IPS DF 19.7 (cell line): ENCODE data around the gene JUN.

Experiments used
- DNase-seq: peaks from one replicate; pipeline ENCODE4 v3.0.0-alpha.2; 2013; ENCODE audit warnings: low read depth, low spot score

Gene JUN

DNA sequence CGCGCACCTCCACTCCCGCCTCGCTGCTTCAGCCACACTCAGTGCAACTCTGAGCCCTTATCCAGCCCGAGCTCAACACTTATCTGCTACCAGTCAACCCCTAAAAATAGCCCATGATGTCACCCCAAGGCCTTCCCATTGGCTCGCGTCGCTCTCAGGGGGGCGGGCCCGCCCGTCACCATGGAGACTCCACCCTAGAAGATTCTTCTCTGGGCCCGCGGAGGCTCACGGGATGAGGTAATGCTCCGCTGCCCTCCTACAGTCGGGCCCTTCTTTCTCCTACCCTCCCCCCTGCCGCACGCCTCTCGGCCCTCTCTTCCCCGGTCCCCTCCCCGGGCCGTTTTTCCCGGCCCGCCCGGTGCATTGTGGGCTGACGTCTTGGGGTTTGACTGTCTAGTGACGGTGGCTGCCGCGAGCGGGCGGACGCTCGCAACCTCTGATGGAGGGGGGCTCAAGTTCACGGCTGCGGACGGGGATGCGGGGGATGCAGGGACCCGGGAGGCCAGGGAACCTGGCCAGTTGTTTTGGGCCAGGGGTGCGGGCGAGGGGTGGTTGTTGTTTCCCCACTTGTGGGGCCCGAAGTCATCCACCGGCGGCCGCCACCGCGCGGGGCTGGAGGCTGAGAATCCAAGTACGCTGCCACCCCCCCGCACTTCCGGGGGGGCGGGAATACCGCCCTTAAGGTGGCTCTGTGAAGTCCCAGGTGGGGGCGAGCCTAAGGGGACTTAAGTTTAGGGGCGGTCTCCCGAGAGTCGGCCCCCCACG lies at the start of gene JUN:
Gene JUN (minus strand): TSS at position 55 of the 765 bp plus-strand sequence. CDS start 977 bp downstream, outside the sequence.
- DNase-seq, result peak; percentile 90

DNA sequence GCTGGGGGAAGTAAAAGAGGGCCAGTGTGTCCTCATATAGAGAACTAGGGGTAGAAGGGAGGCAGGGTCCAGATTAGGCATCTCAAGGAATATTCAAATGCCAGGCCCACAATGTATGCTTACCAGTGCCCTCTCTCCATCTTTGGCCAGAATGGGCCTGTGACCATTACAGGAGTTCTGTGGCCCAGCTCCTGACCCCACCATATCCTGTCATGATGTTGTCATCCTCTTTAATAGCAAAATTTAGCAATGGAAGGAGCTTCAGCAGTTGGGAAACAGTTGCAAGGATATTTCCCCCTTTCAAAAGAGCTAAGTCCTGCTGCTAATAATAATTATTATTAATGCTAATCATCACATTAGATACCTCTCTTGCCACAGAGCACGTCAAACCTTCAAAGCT lies 49.3 kb upstream of the JUN start:
- no peak for DNase-seq

DNA sequence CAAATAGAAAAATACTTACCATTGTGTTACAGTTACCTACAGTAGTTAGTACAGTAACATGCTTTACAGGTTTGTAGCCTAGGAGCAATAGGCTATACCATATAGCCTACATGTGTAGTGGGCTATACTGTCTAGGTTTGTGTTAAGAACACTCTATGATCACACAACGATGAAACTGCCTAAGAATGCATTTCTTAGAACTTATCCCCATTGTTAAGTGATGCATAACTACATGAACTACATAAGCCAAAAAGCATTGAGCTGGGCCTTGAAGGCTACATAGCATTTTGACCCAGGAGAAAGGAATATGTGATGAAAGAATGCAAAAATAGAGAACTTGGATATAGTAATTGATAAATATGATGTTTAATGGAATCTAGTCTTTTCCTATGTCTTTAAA lies 46.4 kb upstream of the JUN start:
- no peak for DNase-seq

DNA sequence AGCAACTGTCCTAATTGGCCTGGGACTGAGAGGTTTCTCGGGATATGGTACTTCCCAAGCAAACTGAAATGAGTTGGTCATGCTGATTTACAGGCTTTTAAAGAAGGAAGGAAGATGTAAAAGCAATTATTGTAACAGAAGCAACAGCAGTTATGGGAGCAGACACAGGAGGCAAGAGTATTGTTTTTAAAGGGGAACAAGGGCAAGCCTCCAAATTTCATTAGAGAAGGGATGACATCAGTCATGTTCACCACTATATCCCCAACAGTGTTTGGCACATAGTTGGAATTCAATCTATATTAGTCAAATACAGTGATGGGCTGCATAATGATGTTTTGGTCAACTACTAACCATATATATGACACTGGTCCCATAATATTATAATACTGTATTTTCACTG lies 46.0 kb upstream of the JUN start:
- DNase-seq, result no peak

DNA sequence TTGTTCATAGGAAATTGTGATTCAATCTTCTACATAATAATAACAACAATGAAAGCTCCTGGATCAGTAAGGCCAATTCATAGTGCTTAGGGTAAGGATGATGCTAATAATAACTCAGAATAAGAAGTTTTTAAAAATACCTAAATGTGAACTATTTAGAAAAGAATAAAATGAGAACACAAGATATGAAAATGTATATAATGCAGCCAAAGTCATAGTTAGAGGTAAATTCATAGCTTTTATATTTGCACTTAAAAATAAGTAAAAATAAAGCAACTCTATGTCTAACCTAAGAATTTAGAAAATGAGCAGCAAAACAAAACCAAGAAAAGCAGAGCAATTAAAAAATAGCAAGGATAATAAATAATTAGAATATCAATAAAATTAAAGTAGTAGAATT lies 43.5 kb upstream of the JUN start:
- no peak for DNase-seq

DNA sequence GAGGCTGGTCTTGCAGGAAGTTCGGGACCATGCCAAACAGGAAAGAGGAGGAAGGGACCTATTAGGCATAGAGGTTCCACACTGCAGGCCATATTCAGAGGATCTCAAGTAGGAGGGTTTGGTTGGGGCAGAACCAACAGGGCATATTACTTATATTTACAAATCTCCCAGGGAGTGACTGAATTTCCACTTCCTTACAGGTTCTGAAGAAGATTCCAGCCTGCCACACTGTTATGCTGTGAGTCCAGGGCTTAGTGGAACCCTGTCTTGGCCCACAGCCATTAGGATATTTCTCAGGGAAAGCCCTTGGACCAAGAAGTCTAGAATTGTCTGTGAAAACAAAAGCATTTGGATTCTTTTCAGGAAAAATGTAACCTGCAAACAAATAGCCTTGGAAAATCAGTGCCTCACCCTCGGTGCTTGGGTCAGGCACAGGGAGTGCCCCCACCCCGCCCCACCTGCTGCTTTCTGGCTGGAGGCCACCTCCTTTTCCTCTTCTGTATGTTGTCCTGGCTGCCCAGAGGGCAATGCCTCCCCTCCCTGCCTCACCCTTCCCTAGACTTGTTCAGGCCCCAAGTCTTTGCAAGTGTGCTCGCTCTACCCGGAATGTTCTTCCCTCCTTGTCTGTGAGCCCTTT lies 41.0 kb upstream of the JUN start:
- DNase-seq, result no peak

DNA sequence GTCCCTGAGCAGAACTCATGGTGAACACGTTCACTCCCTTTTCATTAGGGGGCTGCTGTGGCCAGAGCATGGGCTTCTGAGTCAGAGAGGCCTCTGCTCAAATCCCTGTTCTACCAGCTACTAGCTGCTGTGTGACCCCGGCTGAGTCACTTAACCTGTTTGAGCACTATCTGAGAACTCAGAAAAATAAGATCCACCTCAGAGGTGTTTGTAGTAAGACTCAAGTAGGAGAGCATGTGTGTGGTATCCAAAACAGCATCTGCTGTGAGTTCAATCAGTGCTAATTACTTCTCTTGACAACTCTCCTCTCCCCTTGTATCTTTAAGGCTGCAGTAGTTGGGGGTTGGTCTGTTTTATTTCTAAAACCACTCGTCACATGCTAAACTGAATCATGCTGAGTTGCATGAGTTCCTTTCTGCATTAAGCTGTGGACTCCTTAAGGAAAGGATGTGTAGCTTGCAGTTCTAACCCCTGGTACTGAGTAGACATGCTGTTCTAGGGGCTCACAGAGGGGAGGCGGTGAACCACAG lies 39.7 kb upstream of the JUN start:
- no peak for DNase-seq

DNA sequence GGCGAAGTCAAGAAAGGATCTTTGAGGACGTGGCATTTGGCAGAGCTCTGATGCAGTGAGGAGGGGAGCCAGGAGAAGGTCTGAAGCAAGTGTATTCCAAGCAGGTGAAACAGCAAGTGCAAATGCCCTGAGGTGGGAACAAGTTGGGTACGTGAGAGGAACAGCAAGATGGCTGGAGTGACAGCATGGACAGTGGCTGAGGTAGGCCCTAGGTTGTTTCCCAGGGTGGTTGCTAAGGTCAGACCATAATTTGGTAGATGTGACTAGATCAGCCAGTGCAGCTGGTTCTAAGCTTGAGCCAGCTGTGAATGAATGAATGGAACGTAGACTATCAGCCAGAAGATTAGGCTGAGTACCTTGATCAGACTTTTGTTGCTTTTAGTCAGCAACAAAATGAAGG lies 37.5 kb upstream of the JUN start:
- no peak for DNase-seq

DNA sequence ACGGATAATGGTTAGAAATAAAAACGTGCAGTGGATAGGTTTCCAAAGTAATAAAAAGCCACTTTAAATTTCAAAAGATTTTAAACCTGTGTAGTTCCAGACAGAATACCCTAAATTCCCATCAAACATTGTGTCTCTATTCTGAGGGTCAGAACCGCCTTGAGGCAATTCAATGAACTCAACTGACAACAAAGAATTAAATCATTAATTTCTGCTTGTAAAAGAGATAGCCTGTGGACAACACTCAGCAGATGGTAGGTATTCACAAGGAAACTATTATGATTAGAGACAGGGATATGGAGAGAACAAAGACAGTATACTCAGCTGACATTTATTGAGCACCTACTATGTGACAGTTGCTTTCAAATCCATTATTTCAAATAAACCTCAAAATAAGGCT lies 35.1 kb upstream of the JUN start:
- DNase-seq, result no peak

DNA sequence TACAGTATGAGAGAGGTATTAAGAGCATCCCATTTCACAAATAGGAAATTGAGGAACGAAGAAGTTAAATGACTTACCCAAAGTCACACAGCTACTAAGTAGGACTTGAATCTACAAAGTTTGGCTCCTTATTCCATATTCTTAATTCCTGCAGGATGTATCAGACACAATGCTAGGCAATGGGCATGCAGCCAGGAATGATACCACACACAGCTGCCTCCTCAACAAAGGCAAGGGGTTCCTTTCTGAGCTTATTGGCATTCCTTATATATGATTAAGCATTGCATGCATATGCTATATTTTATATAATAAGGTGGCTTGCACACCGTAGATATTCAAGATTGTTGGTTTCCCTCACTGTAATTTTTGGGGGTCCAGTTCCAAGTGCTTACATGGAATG lies 34.2 kb upstream of the JUN start:
- no peak for DNase-seq

DNA sequence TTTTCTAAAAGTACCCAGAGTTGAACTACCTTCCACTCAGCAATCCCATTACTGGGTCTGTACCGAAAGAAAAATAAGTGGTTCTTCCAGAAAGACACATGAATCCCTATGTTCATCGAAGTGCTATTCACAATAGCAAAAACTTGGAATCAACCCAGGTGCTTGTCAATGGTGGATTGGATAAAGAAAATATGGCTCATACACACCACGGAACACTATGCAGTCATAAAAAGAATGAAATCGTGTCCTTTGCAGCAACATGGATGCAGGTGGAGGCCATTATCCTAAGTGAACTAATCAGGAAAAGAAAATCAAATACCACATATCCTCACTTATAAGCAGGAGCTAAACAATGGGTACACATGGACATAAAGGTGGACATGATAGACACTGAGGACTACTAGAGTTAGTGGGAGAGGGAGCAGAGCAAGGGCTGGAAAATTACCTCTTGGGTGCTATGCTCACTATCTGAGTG lies 32.9 kb upstream of the JUN start:
- no peak for DNase-seq

DNA sequence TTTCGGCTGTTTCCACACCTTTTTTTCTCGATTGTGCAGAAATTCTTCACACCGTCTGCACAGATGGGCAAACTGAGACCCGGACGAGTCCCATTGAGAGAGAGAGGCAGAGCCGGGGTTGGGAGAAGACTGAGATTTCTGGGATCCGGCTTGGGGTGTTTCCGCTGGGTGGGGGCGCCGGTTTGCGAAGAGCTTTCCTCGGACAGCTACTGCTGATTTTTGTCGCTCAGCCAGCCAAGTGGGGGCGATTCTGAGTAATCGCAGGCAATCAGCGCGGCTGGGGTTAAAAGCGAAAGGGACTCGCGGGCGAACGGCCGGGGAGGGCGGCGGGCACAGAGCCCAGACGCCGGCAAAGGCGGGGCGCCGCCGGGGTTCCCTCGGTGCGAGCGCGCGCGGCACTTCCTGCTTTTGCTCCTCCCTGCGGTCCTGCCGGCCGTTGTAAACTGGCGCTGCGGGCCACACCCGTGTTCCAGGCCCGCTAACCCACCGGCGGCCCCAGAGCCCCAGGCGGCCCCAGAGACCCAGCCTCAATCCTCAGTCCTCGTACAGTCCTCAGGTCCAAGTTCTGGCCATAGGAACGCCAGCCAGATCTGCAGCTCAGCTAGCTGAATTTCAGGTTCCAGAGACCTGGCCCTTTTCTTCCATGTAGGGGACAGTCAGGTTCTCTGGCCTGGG lies 32.4 kb upstream of the JUN start:
- no peak for DNase-seq

DNA sequence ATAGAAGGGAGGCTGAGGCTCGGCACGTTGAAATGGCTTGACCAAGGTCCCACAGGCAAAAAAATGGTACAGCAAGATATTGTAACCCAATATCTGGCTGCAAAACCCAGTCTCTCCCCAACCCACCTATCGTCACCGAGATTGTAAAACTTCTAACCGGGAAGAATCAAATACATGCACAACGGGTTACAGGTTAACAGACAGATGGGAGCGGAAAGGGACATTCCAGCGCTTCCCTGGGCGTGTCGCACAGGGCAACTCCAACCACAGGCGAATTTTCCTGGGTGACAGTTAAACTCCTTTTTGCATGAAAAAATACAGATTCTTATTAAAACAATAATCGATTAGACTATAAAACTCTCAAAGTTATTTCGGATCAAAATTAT lies 31.8 kb upstream of the JUN start:
- DNase-seq, result no peak

DNA sequence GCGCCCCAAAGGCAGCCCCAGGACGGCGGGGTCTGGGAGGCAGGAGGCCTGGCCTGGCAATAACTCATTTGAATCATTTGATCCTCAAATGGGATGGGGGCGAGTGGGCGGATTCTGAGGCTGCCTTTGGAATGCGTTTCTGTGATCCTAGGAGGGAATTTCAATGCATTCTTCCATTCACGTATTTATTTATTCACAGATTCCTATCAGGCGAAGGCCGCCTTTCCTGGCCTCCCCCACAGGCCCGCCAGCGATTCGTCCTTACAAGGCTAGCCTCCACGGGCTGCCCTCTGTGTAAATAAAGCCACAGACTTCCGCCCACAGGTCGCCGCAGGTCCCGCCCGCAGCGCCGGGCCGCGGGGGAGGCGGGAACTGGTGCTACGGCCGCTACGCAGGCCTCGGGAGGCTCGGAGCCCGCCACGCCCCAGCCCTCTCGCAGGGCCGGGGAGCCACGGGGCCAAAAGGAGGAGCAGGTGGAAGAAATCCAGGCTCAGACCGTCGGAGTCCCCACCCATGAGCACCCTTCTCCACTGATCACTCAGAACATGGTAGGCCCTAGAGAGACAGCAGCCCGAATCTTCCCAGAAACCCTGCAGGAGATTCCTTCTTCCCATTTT lies 31.3 kb upstream of the JUN start:
- DNase-seq, result no peak

DNA sequence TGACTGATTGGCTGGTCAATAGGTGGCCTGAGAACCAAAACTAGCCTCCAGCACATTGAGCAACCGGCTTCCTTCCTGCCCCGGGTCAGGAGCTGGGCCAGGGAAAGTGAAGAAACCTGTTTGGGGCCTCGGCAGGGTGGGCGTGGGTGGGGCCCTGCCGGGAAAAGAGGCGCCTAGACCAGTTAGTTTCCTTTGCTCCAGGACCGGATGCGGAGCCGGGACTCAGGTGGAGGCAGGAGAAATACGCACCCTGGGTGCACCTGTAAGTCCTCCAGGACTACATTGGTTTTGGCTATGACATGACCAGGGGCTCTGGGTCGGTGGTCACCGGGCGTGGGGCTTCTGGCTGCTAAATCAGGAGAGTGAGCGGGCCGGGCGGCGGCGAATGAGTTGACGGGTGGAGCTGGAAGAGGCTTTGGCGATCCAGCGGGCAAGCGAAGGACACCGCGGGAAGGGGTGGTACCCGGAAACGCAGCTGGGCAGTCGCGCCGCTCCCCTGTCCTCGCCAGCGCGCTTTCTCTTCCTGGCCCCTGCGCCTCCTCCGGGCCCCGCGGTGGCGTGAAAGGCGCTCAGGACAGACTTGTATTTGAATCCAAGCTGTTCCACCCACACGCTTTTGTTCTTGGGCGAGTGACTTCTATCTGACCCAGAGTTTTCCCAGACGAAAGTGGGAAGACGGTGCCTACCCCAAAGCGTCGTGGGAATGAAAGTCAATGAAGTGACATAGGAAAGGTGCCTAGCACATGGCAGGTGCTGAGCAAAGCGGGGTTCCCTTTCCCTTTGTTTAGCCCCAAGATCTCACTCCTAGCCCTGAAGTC lies 30.6 kb upstream of the JUN start:
- no peak for DNase-seq

DNA sequence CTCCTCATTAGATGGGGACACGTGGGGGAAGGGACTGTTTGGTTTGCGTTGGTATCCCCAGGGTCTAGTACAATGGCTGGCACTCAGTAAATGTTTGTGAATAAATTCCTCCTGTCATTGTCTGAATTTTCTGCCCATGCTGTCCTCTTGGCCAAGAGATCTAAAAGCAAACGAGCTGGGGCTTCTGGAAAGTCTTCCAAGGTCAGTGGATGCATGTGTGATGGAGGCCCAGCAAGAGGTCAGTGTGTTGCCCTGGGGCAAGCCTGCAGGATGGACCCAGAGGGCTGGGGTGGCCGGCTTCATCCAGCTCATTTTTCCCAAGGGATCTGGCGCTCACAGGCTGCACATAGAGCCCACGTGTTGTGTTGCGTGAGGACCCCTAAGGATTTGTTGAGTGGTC lies 30.0 kb upstream of the JUN start:
- DNase-seq, result no peak

DNA sequence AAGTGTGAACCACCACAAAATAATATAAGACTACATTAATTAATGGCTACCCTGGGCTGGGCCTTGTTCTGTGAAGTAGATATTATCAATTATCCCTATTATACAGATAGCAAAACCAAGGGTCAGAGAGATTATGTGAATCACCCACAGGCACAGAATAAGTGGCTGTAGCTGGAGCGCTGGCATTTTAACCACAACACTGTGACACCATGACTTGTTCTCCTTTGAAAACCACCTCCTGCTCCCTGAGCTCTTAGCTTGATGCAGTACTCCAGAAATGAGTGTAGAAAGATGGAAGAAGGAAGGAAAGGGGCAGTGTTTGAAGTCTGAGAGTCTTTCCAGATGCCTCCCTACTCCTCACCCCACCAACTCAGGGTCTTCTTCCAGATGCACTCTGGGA lies 29.5 kb upstream of the JUN start:
- DNase-seq, result no peak

DNA sequence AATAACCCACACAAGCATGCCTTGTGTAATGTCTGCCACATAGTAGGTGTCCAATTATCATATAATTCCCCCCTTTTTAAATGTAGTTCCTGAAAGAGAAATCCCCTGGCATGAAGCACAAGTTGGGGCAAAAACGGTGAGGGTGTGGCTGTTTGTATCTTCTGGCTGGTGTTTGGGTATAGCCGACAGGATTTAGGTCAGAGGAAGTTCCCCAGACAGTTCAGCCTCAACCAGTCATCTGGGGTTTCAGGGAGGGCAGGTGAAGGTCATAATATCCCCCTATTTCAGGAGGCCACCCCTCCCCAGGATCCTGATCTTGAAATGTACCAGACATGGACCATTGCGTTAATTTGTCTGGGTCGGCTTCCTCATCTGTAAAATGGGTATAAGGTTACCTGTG lies 29.1 kb upstream of the JUN start:
- DNase-seq, result no peak

DNA sequence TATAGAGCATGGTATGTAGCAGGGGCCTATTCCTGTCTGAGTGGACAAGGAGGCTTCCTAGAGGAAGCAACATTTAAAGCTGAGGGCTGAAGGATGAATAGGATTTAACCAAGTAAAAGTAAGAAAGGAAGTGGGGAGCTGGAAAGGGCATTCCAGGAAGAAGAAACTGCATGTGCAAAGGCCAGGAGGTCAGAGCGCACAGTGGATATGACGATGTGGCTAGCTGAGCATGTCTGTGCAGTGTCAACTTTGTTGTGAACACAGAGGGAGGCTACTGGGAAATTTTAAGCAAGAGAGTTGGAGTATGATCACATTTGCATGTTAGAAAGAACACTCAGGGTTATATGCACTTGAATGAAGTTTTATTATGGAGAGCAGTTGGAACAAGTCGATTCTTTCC lies 28.6 kb upstream of the JUN start:
- DNase-seq, result no peak

DNA sequence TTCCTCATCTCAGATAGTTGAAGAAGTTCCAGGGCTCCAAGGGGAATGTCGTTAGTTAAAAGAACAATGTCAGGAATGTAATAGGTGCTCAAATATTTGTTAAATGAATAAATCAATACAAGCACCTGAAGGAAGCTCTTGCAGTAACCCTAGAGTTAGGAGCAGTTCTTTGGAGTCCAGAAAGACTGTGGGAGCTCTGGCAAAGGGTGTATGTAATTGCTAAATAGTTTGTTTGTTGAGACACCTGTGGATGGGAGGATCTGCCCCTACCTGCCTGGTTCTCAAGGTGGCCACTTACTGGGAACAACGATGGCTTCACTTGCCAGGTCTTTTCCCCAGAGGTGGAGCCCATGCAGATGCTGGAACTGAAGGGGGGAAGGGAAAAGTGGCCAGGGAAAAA lies 27.5 kb upstream of the JUN start:
- no peak for DNase-seq

DNA sequence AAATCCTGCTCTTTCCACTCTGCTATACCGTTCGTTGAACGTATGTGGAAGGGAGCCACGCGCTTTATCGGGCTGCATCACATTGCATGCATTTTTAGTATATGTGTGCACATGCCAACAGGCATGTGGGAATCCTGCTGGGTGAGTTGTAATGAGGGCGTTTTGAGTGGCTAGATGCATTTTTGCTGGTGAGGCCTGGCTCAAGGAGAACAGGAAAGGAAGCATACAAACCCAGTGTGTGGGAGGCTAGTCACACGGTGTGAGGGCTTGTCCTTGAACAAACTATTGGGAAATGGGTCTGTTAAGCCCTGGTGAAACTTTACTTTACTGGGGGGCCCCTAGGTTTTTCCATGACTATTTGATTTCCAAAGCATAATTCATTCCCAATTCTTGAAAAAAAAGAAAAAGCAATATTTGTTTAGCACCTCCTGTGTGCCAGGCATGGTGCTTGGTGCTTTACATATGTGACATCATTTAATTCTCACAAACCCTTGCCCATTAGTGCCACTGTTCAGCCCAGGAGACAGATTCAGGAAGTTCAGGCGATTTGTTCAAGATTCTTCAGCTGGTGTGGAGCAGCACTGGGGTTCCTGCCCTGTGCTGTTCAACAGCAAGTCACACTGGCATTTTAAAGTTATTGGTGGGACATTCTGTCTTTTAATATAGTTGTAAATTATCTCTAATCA lies 25.6 kb upstream of the JUN start:
- no peak for DNase-seq
